Cerebellar nuclear complex (tissue), 1 donor: ENCODE data around the gene MLXIP.

ENCODE experiments used
- DNase-seq, 2 experiments: peaks; one replicate each; lab custom pipeline; 2025; lab: John Stamatoyannopoulos, UW

MLXIP gene

DNA sequence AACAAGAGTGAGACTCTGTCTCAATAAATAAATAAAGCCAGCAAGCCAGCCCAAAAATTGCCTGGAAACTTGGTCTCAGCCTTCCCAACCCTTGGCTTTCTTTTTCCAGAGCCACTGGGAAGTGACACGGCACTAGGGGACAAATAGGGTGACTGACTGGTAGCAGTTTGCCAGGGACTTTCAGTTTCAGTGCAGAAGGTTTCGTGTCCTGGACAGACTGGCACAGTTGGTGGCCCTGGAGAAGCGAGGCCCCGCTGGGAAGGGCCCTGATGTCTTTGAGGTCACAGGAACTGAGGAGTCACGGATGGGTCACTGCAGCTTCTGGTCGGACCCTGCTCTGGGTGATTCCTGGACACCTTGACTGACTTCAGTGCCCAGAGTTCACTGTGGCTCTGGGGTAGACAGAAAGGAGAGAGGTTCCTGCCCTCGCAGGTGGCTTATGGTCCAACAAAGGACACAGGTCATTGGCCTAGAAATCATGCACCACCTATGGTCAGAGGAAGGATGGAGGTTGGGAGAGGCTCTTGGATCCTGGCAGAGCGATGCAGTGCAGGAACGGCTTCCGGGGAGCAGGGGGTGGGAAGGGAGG lies 107.0 kb downstream of the MLXIP start:
- no peak for DNase-seq

- no peak for DNase-seq
These were observed 108.9 kb downstream of the MLXIP start for GRCh38 chr12:122187466-122187865.

GRCh38 chr12:122189626-122190475 lies 111.3 kb downstream of the MLXIP start:
- DNase-seq: no peak

GRCh38 chr12:122190842-122191668 lies 112.5 kb downstream of the MLXIP start:
- no peak for DNase-seq

- no peak for DNase-seq
These were observed 113.9 kb downstream of the MLXIP start for GRCh38 chr12:122192441-122192840.

DNA sequence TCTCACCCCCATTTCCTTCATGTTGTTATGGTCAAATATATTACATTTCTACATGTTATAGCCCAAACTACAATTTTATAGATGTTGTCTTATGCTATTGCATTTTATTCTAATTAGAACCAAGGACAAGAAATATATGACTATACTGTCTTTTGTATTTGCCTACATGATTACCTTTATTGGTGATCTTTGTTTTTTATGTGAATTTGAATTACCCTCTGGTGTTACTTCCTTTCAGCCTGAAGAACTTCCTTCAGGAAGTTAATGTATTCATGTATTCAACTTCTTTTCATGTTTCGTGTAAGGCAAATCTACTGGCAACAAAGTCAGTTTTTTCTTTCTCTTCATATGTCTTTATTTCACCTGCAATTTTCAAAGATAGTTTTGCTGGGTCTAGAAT lies 116.2 kb downstream of the MLXIP start:
- no peak for DNase-seq

DNA sequence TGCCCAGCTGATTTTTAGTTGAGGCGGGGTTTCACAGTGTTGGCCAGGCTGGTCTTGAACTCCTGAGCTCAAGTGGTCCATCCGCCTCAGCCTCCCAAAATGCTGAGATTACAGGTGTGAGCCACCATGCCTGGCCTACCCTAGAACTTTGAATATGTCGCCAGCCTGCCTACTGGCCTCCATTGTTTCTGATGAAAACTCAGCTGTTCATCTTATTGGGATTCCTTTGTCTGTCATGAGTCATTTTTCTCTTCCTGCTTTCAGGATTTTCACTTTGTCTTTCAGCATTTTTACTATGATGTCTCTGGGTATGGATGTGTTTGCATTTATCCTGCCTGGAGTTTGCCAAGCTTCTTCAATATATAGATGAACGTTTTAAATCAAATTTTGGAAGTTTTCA lies 116.8 kb downstream of the MLXIP start:
- DNase-seq: no peak
